ENCODE measurements around the gene HOTAIR.

DNA sequence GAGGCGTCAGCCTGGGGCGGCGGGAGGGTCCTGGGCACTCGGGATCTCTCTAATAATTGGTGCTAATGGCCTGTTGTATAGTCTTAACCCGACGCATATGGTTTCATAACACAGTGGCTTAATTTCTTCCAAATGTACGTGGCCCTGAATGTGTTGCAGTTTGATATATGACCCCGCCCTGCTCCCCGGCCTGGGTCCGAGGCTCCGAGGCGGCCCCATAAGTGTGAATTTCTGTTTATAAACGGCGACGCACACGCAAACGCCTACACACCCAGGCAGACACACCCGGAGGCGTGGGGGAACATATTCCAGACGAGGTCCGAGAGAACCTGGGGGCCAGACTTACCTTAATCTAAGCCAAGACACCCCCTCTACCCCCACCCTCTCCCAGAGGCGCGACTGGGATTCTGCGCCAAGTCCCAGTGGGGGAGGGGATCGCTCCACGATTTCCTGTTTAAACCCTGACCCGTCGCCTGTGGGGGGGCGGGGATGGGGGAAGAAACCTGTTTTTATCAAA lies 43.8 kb upstream of the HOTAIR start:
- TF ChIP-seq POLR2AphosphoS5 (IDR thresholded peaks at IDR 0.05), result no peak
- TF ChIP-seq POLR2A (IDR thresholded peaks at IDR 0.05), result no peak

Measured in upper lobe of left lung (tissue), 4 donors.